PC-3 (cell line): ENCODE measurements around the gene MYO1C.

Source experiments
- EZH2 ChIP-seq: fragments of 300-600 bp; sonication (generic); IDR thresholded peaks from one replicate; pipeline ENCODE4 v1.6.1; 2017; ENCODE audit warnings: antibody characterized with exemption, mild to moderate bottlenecking, low read length; ENCODE audit not compliant: unreplicated experiment
- EZH2phosphoT487 ChIP-seq: fragments of 300-600 bp; sonication (generic); IDR thresholded peaks from 2 replicates; pipeline ENCODE4 v1.6.1; 2018; ENCODE audit warnings: mild to moderate bottlenecking, antibody characterized with exemption, low read length, borderline replicate concordance
- TF ChIP-seq, protein P1 (sequence below): fragments of 300-600 bp; sonication (generic); conservative IDR thresholded peaks from 2 replicates; pipeline ENCODE4 v1.5.1; 2017; ENCODE audit warnings: antibody characterized with exemption, low read depth, mild to moderate bottlenecking, low read length

DNA sequence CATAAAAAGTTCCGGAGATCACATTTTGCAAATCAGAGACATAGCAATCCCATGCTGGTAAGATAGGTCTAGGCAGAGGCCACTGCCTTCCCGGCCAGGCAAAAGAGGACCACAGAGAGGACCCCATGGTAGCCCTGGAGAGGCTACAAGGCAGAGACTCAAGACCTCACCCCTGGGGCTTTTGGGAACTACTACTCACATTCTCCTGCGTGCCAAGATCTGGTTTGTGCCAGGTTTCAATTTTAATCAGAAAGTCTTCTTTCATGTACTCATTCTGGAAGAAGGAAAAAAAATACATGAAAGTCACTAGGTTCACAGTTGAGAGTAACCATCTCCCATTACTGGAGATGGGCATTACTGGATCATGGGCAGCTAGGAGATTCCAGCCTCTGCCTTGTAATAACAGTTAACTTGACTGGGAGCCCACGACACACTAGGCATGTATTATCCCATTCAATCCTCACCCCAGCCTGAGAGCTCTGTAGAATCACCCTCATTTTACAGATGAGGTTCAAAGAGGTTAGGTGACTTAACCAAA is 49.0 kb upstream of the MYO1C start:
- TF ChIP-seq, protein P1, sequence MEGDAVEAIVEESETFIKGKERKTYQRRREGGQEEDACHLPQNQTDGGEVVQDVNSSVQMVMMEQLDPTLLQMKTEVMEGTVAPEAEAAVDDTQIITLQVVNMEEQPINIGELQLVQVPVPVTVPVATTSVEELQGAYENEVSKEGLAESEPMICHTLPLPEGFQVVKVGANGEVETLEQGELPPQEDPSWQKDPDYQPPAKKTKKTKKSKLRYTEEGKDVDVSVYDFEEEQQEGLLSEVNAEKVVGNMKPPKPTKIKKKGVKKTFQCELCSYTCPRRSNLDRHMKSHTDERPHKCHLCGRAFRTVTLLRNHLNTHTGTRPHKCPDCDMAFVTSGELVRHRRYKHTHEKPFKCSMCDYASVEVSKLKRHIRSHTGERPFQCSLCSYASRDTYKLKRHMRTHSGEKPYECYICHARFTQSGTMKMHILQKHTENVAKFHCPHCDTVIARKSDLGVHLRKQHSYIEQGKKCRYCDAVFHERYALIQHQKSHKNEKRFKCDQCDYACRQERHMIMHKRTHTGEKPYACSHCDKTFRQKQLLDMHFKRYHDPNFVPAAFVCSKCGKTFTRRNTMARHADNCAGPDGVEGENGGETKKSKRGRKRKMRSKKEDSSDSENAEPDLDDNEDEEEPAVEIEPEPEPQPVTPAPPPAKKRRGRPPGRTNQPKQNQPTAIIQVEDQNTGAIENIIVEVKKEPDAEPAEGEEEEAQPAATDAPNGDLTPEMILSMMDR = no peak
- TF ChIP-seq EZH2phosphoT487 = no peak
- TF ChIP-seq EZH2 = no peak
